ENCODE data around the gene SNRNP25.

The SNRNP25 gene

DNA sequence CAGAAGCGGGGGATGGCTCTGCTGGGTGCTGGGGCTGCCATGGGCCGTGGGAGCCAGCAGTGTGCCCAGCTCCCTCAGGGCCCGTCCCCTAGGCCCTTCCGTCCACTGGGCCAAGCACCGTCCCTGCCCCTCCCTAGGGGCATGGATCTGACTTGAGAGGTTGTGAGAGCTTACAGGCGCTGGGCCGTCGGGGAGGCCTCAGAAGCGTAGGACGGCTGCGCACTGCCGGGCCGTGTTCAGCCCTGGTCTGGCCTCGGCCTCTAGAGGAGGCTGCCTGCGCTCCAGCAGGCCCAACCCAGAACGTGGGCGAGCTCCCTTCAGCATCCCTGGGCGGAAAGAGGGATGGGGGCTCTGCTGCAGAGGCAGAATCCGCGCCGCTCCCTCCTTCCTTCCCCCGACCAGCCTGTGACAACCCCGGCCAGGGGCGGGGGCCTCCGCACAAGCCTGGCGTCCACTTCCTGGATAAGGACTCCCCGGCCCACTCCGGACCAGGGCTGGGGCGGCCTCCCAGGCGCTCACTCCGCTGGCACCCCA, 23.7 kb downstream of the SNRNP25 start:
- peaks cover 0 to 16% of the 10 kb centered on the region in 2 experiments; a peak in 1 of 3 replicates for H3K36me3 ChIP-seq (ENCODE audit: control insufficient read depth in 2 of 2, insufficient read depth in 1 of 2, low read length in 2 of 2)
- no peak overlapping the region; the same call in 1 of the 2 replicates for H3K27ac ChIP-seq (ENCODE audit: extremely low read depth, low read depth, low read length)
- no peaks in the 10 kb centered on the region for H3K9me3 ChIP-seq (ENCODE audit: control insufficient read depth, insufficient read depth, low read depth, low read length)
- peaks cover 15% of the 10 kb centered on the region for H3K4me1 ChIP-seq (ENCODE audit: control insufficient read depth, insufficient read depth, low read length)
- ChIA-PET CTCF (interaction anchor here (0.5 to 2.0 kb wide), 4 partner anchors 12 to 31 kb away, joined by 3 to 6 read pairs (median 6); no protein-coding TSS in a partner anchor), POLR2A (interaction anchor here (0.6 to 1.4 kb wide), 3 partner anchors 11 to 16 kb away, joined by 3 to 6 read pairs (median 3); no protein-coding TSS in a partner anchor)
- peak; percentile 95 for TF ChIP-seq ZNF600 (tag by site-specific recombination; IDR thresholded peaks at IDR 0.05)
- no peak for TF ChIP-seq ZNF311 (tag by site-specific recombination; IDR thresholded peaks at IDR 0.05; ENCODE audit: borderline replicate concordance)
- no peak for TF ChIP-seq YY2 (tag by site-specific recombination; IDR thresholded peaks at IDR 0.05)
- 0 out of 2 replicates have a peak, but pooled peaks have one; percentile 15 for TF ChIP-seq ZNF629 (tag by site-specific recombination; IDR thresholded peaks at IDR 0.05)
- 0 out of 2 replicates have a peak, but pooled peaks have one; percentile 45 for TF ChIP-seq ZNF2 (tag by site-specific recombination; IDR thresholded peaks at IDR 0.05)
- TF ChIP-seq ZNF24 (tag by site-specific recombination; IDR thresholded peaks at IDR 0.05), result 0 out of 2 replicates have a peak, but pooled peaks have one; percentile 44
- TF ChIP-seq ZBTB17 (tag by site-specific recombination; IDR thresholded peaks at IDR 0.05), result peak; percentile 49; the same call in 1 of the 2 replicates
- peak; percentile 64 for TF ChIP-seq ZNF366 (tag by site-specific recombination; conservative IDR thresholded peaks at IDR 0.05)
- H3K4me3 ChIP-seq (ENCODE audit: low read depth, low read length), result no peak overlapping the region; the same call in 1 of the 2 replicates

GRCh38 chr16:77807-78443, 24.3 kb downstream of the SNRNP25 start, which contains the start of gene MPG:
Gene MPG (plus strand): TSS chr16:78225. CDS start chr16:78310, 85 bp downstream.
- peaks cover 15% of the 10 kb centered on the region for H3K4me1 ChIP-seq (ENCODE audit: control insufficient read depth, insufficient read depth, low read length)
- CTCF ChIA-PET, result interaction anchor here (0.5 to 2.1 kb wide), 5 partner anchors 13 to 31 kb away, joined by 3 to 11 read pairs (median 6); no protein-coding TSS in a partner anchor
- POLR2A ChIA-PET, result interaction anchor here (0.6 to 1.4 kb wide), 3 partner anchors 11 to 16 kb away, joined by 3 to 6 read pairs (median 3); no protein-coding TSS in a partner anchor
- H3K9me3 ChIP-seq (ENCODE audit: control insufficient read depth, insufficient read depth, low read depth, low read length), result no peaks in the 10 kb centered on the region
- peaks cover 0 to 22% of the 10 kb centered on the region in 2 experiments; a peak in 1 of 3 replicates for H3K36me3 ChIP-seq (ENCODE audit: control insufficient read depth in 2 of 2, insufficient read depth in 1 of 2, low read length in 2 of 2)
- H3K27ac ChIP-seq (ENCODE audit: extremely low read depth, low read depth, low read length), result peak within 1 kb of the TSS; percentile 73; the same call in 1 of the 2 replicates
- H3K4me3 ChIP-seq (ENCODE audit: low read depth, low read length), result peak within 1 kb of the TSS; percentile 53
- TF ChIP-seq ZBTB1 (tag by site-specific recombination; IDR thresholded peaks at IDR 0.05), result no peak
- peak; percentile 32; the same call in 1 of the 2 replicates for TF ChIP-seq ZNF596 (tag by site-specific recombination; IDR thresholded peaks at IDR 0.05)
- TF ChIP-seq ZBTB7A (tag by site-specific recombination; IDR thresholded peaks at IDR 0.05; ENCODE audit: low read depth), result peak; percentile 71; the same call in 1 of the 2 replicates
- TF ChIP-seq, protein P1, sequence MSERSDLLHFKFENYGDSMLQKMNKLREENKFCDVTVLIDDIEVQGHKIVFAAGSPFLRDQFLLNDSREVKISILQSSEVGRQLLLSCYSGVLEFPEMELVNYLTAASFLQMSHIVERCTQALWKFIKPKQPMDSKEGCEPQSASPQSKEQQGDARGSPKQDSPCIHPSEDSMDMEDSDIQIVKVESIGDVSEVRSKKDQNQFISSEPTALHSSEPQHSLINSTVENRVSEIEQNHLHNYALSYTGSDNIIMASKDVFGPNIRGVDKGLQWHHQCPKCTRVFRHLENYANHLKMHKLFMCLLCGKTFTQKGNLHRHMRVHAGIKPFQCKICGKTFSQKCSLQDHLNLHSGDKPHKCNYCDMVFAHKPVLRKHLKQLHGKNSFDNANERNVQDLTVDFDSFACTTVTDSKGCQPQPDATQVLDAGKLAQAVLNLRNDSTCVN (tag by site-specific recombination; optimal IDR thresholded peaks at IDR 0.05), result peak; percentile 47
- TF ChIP-seq ZBTB48 (tag by site-specific recombination; IDR thresholded peaks at IDR 0.05), result no peak
- no peak for TF ChIP-seq ZNF10 (tag by site-specific recombination; IDR thresholded peaks at IDR 0.05)
- 0 out of 2 replicates have a peak, but pooled peaks have one; percentile 60 for TF ChIP-seq ZNF777 (tag by site-specific recombination; IDR thresholded peaks at IDR 0.05; ENCODE audit: borderline replicate concordance)
- peak; percentile 39; the same call in 1 of the 2 replicates for TF ChIP-seq ZNF692 (tag by site-specific recombination; IDR thresholded peaks at IDR 0.05)
- TF ChIP-seq KLF1 (tag by site-specific recombination; IDR thresholded peaks at IDR 0.05), result peak; percentile 44
- TF ChIP-seq ZNF555 (tag by site-specific recombination; conservative IDR thresholded peaks at IDR 0.05), result no peak
- no peak for TF ChIP-seq ZNF785 (tag by site-specific recombination; IDR thresholded peaks at IDR 0.05)
- TF ChIP-seq ZNF26 (tag by site-specific recombination; IDR thresholded peaks at IDR 0.05), result no peak
- TF ChIP-seq GLIS1 (tag by site-specific recombination; IDR thresholded peaks at IDR 0.05), result peak; percentile 52; the same call in 1 of the 2 replicates
- no peak for TF ChIP-seq ZNF791 (tag by site-specific recombination; IDR thresholded peaks at IDR 0.05)
- TF ChIP-seq ZBTB49 (tag by site-specific recombination; IDR thresholded peaks at IDR 0.05; ENCODE audit: low read depth), result no peak
- TF ChIP-seq, protein P2, sequence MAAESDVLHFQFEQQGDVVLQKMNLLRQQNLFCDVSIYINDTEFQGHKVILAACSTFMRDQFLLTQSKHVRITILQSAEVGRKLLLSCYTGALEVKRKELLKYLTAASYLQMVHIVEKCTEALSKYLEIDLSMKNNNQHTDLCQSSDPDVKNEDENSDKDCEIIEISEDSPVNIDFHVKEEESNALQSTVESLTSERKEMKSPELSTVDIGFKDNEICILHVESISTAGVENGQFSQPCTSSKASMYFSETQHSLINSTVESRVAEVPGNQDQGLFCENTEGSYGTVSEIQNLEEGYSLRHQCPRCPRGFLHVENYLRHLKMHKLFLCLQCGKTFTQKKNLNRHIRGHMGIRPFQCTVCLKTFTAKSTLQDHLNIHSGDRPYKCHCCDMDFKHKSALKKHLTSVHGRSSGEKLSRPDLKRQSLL (tag by site-specific recombination; IDR thresholded peaks at IDR 0.05), result no peak
- peak; percentile 85 for TF ChIP-seq KLF16 (tag by site-specific recombination; IDR thresholded peaks at IDR 0.05)
